HS-5 (cell line): ENCODE measurements around the gene SLC6A13.
"Not testable (repeated sequence)": the region's sequence is repeated elsewhere in the genome, so short reads cannot be mapped to it uniquely, and the experiment has no call there.

Source experiments
- DNase-seq: peaks from one replicate; pipeline ENCODE4 v3.0.0-alpha.2; 2012; ENCODE audit warnings: low read depth

SLC6A13 gene

GRCh38 chr12:264269-264668 lies 1.6 kb upstream of the SLC6A13 start:
- no peak for DNase-seq

- DNase-seq = peak; percentile 2
These were observed 938 bp upstream of the SLC6A13 start for GRCh38 chr12:263574-263973.

- no peak for DNase-seq
These were observed 523 bp downstream of the SLC6A13 start for GRCh38 chr12:262113-262512.

GRCh38 chr12:257521-258321 lies 4.9 kb downstream of the SLC6A13 start:
- no peak for DNase-seq

- DNase-seq = no peak
These were observed 5.7 kb downstream of the SLC6A13 start for GRCh38 chr12:256958-257357.

GRCh38 chr12:256225-256624 lies 6.4 kb downstream of the SLC6A13 start:
- no peak for DNase-seq

- DNase-seq = no peak
These were observed 7.7 kb downstream of the SLC6A13 start for GRCh38 chr12:254912-255311.

- DNase-seq = no peak
These were observed 8.6 kb downstream of the SLC6A13 start for GRCh38 chr12:254039-254438.

- DNase-seq = no peak
These were observed 9.4 kb downstream of the SLC6A13 start for GRCh38 chr12:253116-253831.

GRCh38 chr12:252636-253035 lies 10.0 kb downstream of the SLC6A13 start:
- no peak for DNase-seq

- DNase-seq = no peak
These were observed 15.4 kb downstream of the SLC6A13 start for GRCh38 chr12:247271-247670.

- DNase-seq = no peak
These were observed 19.3 kb downstream of the SLC6A13 start for GRCh38 chr12:243381-243780.

GRCh38 chr12:242496-242895 lies 20.1 kb downstream of the SLC6A13 start:
- DNase-seq = no peak

- no peak for DNase-seq
These were observed 21.4 kb downstream of the SLC6A13 start for GRCh38 chr12:241266-241665.

GRCh38 chr12:240566-240965 lies 22.1 kb downstream of the SLC6A13 start:
- DNase-seq = no peak

- no peak for DNase-seq
These were observed 23.8 kb downstream of the SLC6A13 start for GRCh38 chr12:238736-239398.

- DNase-seq = no peak
These were observed 24.5 kb downstream of the SLC6A13 start for GRCh38 chr12:238116-238515.

GRCh38 chr12:237026-237815 lies 25.4 kb downstream of the SLC6A13 start:
- no peak for DNase-seq

- DNase-seq = no peak
These were observed 26.2 kb downstream of the SLC6A13 start for GRCh38 chr12:236445-236844.

GRCh38 chr12:235967-236366 lies 26.7 kb downstream of the SLC6A13 start:
- not testable (repeated sequence) for DNase-seq

- DNase-seq = no peak
These were observed 27.7 kb downstream of the SLC6A13 start for GRCh38 chr12:234891-235415.

GRCh38 chr12:234019-234418 lies 28.6 kb downstream of the SLC6A13 start:
- DNase-seq = no peak
